AG04450 (cell line): Measurements from ENCODE around the gene GBX1. TPM values are rescaled to one million over a fixed set of nuclear protein-coding genes. Genes with fewer than 3 reads are reported as not detected.

Source experiments
- CTCF ChIA-PET: fragments of 300-600, 350-600 bp; formaldehyde crosslinking; extraction: SDS; loops from one replicate; lab custom pipeline; 2022; ENCODE audit warnings: antibody characterized with exemption, inconsistent platforms; lab: Charles Lee
- POLR2A ChIA-PET: fragments of 350-600 bp; formaldehyde crosslinking; extraction: SDS; loops from one replicate; lab custom pipeline; 2021; ENCODE audit warnings: antibody characterized with exemption, inconsistent platforms; lab: Yijun Ruan, JAX
- DNase-seq: peaks from one replicate; pipeline ENCODE4 v3.0.0-alpha.2; 2011; ENCODE audit warnings: low read depth, low spot score
- H3K27ac ChIP-seq: one replicate; pipeline ENCODE4 v1.5.1; 2012; ENCODE audit warnings: low read depth, low read length, control low read depth
- H3K27me3 ChIP-seq: one replicate; pipeline ENCODE4 v1.6.0; 2012; ENCODE audit warnings: low read length; ENCODE audit not compliant: control insufficient read depth, insufficient read depth
- H3K4me3 ChIP-seq: 2 replicates; pipeline ENCODE4 v1.5.1; 2011; ENCODE audit warnings: mild to moderate bottlenecking, low read depth, low read length, control low read depth
- H3K9me3 ChIP-seq: 2 replicates; pipeline ENCODE4 v1.5.1; 2012; ENCODE audit warnings: low read length; ENCODE audit not compliant: control insufficient read depth, insufficient read depth
- polyA plus RNA-seq: library from polyadenylated mRNA; depleted of rRNA; stranded (reverse); fragments of >200 nt; gene quantifications from 2 replicates; pipeline ENCODE4 v1.2.3, GENCODE V29; 2011
- TF ChIP-seq, protein P1 (sequence below): IDR thresholded peaks from 2 replicates; pipeline ENCODE4 v1.5.1; 2011; ENCODE audit warnings: low read depth, low read length, control low read depth, inconsistent platforms

The GBX1 gene
- polyA plus RNA-seq, 1 experiment, result not detected

DNA sequence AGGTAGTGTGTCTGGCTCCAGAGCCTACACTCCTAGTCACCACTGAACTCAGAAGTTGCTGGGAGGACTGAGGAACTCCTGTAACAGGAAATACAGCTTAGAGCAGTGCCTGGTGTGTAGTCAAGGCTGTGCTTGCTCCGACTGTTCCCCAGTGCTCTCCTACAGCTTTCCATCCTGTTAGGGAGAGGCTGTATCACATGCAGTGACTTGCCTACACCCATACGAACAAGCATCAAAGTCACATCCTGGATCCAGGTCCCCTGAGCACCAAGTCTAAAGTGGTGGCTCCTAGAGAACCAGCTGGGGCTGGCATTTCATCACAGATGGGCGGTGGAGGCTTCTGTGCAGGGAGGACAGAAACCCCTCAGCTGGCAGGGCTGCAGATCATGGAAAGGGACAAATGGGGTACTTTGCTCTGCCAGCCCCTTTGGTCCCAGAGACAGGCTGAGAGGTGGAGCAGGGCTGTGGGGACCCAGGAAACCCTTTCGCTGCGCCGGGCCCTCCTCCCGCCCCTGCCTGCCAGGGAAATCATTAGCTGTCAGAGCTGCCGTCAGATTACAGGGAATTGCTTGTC, 11.9 kb upstream of the GBX1 start:
- DNase-seq, result no peak
- TF ChIP-seq, protein P1, sequence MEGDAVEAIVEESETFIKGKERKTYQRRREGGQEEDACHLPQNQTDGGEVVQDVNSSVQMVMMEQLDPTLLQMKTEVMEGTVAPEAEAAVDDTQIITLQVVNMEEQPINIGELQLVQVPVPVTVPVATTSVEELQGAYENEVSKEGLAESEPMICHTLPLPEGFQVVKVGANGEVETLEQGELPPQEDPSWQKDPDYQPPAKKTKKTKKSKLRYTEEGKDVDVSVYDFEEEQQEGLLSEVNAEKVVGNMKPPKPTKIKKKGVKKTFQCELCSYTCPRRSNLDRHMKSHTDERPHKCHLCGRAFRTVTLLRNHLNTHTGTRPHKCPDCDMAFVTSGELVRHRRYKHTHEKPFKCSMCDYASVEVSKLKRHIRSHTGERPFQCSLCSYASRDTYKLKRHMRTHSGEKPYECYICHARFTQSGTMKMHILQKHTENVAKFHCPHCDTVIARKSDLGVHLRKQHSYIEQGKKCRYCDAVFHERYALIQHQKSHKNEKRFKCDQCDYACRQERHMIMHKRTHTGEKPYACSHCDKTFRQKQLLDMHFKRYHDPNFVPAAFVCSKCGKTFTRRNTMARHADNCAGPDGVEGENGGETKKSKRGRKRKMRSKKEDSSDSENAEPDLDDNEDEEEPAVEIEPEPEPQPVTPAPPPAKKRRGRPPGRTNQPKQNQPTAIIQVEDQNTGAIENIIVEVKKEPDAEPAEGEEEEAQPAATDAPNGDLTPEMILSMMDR, result no peak
- no peak overlapping the region for H3K27ac ChIP-seq
- H3K4me3 ChIP-seq, result no peak overlapping the region
- peaks cover 5% of the 10 kb centered on the region; the same call in 1 of the 2 replicates for H3K9me3 ChIP-seq
- POLR2A ChIA-PET, result no interaction called here
- CTCF ChIA-PET, result no interaction called here
- peaks cover 47% of the 10 kb centered on the region for H3K27me3 ChIP-seq

DNA sequence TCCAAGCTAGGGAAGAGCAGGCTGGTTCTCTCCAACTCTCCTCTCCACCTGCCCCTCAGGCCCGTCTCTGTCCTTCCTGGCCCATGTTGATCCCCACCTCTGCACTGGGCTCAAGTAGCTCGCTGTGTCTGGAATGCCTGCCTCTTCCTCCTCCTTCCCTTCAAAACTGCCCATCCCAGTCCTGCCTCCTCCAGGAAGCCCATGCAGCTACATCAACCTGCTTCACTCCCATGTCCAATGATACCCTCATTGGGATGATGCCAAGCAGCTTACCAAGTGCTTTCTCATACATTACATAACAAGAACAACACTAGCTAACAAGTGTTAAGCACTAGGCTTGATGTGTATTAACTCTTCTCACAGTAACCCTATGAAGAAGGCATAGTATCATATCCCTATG, 11.3 kb upstream of the GBX1 start:
- H3K27me3 ChIP-seq, result peaks cover 47% of the 10 kb centered on the region
- H3K27ac ChIP-seq, result no peak overlapping the region
- TF ChIP-seq, protein P1, result no peak
- H3K4me3 ChIP-seq, result no peak overlapping the region
- H3K9me3 ChIP-seq, result peaks cover 10% of the 10 kb centered on the region
- CTCF ChIA-PET, result no interaction called here
- POLR2A ChIA-PET, result no interaction called here
- no peak for DNase-seq

DNA sequence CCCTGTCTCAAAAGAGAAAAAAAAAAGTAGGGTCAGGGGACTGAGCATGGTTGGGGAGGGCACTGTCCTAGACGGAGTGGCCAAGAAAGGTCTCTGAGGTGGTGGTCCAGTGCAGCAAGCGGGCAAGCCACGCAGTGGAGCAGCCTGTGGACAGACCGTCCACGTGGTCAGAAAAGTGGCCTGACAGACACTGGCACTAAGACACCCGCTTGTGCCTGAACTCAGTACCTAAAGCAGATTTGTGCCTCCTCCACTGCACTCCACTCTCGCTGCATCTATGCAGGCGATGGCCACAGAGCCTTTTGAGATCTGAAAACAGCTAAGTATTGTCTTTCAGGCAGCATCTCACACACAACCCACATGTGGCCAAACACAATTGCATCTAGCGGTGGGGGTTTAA, 10.7 kb upstream of the GBX1 start:
- TF ChIP-seq, protein P1, result no peak
- ChIA-PET CTCF (interaction anchor here (1.7 kb wide), 1 partner anchor 15 kb away, joined by 5 read pairs; no protein-coding TSS in a partner anchor), POLR2A (no interaction called here)
- Histone ChIP-seq H3K9me3 (peaks cover 16% of the 10 kb centered on the region), H3K27me3 (peaks cover 49% of the 10 kb centered on the region), H3K4me3 (no peak overlapping the region), H3K27ac (no peak overlapping the region)
- no peak for DNase-seq

DNA sequence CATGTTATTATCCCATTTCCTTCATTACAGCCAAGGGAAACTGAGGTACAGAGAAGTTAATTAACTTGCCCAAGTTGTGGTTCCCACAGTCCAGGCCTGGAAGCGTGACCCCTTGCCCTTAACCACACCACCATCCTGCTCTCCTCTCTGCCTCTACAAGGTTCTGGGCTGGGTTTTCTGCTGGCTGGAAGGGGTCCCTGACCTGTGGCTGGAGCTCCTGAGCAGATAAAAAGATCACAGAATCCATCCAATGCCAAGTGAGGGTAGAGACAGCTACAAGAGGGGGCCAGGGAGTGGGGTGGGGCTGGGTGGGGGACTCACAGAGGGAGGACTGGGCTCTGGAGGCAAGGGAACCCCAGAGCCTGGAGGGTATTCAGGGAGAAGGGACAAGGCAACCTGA, 9.8 kb upstream of the GBX1 start:
- H3K27me3 ChIP-seq, result peaks cover 50% of the 10 kb centered on the region
- H3K9me3 ChIP-seq, result peaks cover 21% of the 10 kb centered on the region
- no peak for DNase-seq
- POLR2A ChIA-PET, result no interaction called here
- no peak overlapping the region for H3K4me3 ChIP-seq
- H3K27ac ChIP-seq, result no peak overlapping the region
- TF ChIP-seq, protein P1, result no peak
- CTCF ChIA-PET, result interaction anchor here (0.6 to 1.7 kb wide), 3 partner anchors 14 to 53 kb away, joined by 3 to 5 read pairs (median 5); no protein-coding TSS in a partner anchor

GRCh38 chr7:151176401-151176800, 8.9 kb upstream of the GBX1 start:
- peaks cover 21% of the 10 kb centered on the region for H3K9me3 ChIP-seq
- no peak for DNase-seq
- H3K4me3 ChIP-seq, result no peak overlapping the region
- TF ChIP-seq, protein P1, result no peak
- H3K27ac ChIP-seq, result no peak overlapping the region
- POLR2A ChIA-PET, result no interaction called here
- CTCF ChIA-PET, result interaction anchor here (1.7 kb wide), 1 partner anchor 52 kb away, joined by 5 read pairs; no protein-coding TSS in a partner anchor
- H3K27me3 ChIP-seq, result peaks cover 51% of the 10 kb centered on the region
